HepG2 (cell line): ENCODE measurements around the gene RILP. TPM values are rescaled to one million over a fixed set of nuclear protein-coding genes. Genes with fewer than 3 reads are reported as not detected.

Experiments
- ATAC-seq: fragments of 200-7000 bp; cut with Tn5 transposase; 3 replicates; pipeline ENCODE4 v1.9.1; 2020; ENCODE audit warnings: mild to moderate bottlenecking, moderate library complexity
- BruUV-seq: library from RNA; stranded (reverse); fragments of 400-500 nt; replicated peaks from 2 replicates; lab custom pipeline; 2021; lab: Mats Ljungman, UMichigan
- CTCF ChIA-PET: fragments of 300-600 bp; formaldehyde crosslinking; extraction: SDS; loops from one replicate; lab custom pipeline; 2021; ENCODE audit warnings: low total read pairs, inconsistent platforms, low intra/inter-chr PET ratio; lab: Yijun Ruan, JAX
- POLR2A ChIA-PET: fragments of 350-600 bp; sonication (Branson Sonifier 250); formaldehyde crosslinking; loops from one replicate; lab custom pipeline; 2020; ENCODE audit warnings: antibody characterized with exemption, inconsistent platforms; lab: Yijun Ruan, JAX
- DNase-seq: peaks from one replicate; pipeline ENCODE4 v3.0.0-alpha.2; 2015; ENCODE audit warnings: low spot score
- FAIRE-seq: peaks from 3 replicates; lab custom pipeline; 2011; peaks lifted over from hg19 to GRCh38; lab: Jason Lieb, UNC
- H2AFZ ChIP-seq: one replicate; pipeline ENCODE4 v1.6.1; 2011; ENCODE audit warnings: low read length, inconsistent platforms
- H3K27ac ChIP-seq: fragments of 300-600 bp; 3 replicates; pipeline ENCODE4 v1.8.0; 2011; ENCODE audit warnings: mixed run types, mild to moderate bottlenecking, mixed read lengths, low read length, inconsistent platforms; ENCODE audit not compliant: insufficient read depth; ENCODE audit errors: extremely low read length
- H3K27me3 ChIP-seq, 2 experiments: fragments of 200-600 bp in 1 of 2; 2 replicates in 1 of 2; 3 replicates in 1 of 2; pipeline versions ENCODE4 v1.6.0 to v1.8.0; 2011; ENCODE audit warnings: low read length in 2 of 2, mild to moderate bottlenecking in 2 of 2, moderate library complexity in 2 of 2, inconsistent platforms in 1 of 2; ENCODE audit not compliant: insufficient read depth in 2 of 2, control insufficient read depth in 1 of 2
- H3K36me3 ChIP-seq, 2 experiments: fragments of 200-600 bp in 1 of 2; replicated peaks in 1 of 2; 2 replicates in 1 of 2; 3 replicates in 1 of 2; pipeline versions ENCODE4 v1.5.1 to v1.8.0; 2011; ENCODE audit warnings: low read length in 2 of 2, inconsistent platforms in 1 of 2; ENCODE audit not compliant: insufficient read depth in 2 of 2, control insufficient read depth in 1 of 2
- H3K4me1 ChIP-seq: 2 replicates; pipeline ENCODE4 v1.5.1; 2012; ENCODE audit warnings: low read length, inconsistent platforms; ENCODE audit not compliant: insufficient read depth
- H3K4me2 ChIP-seq: 2 replicates; pipeline ENCODE4 v1.6.0; 2011; ENCODE audit warnings: low read depth, low read length, inconsistent platforms
- H3K4me3 ChIP-seq, 3 experiments: fragments of 200-600 bp in 1 of 3; sonication (generic), shearing (Covaris generic) in 1 of 3; replicated peaks in 1 of 3; 2 replicates each; pipeline ENCODE4 v1.5.1; 2011 to 2016; ENCODE audit warnings: low read length in 3 of 3, inconsistent platforms in 2 of 3, low read depth in 2 of 3, mild to moderate bottlenecking in 2 of 3, control low read depth in 1 of 3, mixed read lengths in 1 of 3; ENCODE audit not compliant: insufficient read depth in 1 of 3
- H3K79me2 ChIP-seq: one replicate; pipeline ENCODE4 v1.6.1; 2011; ENCODE audit warnings: low read length, inconsistent platforms; ENCODE audit not compliant: insufficient read depth
- H3K9ac ChIP-seq: 2 replicates; pipeline ENCODE4 v1.6.0; 2011; ENCODE audit warnings: mild to moderate bottlenecking, low read depth, low read length, inconsistent platforms; ENCODE audit not compliant: insufficient read depth
- H3K9me3 ChIP-seq: 2 replicates; pipeline ENCODE4 v1.5.1; 2012; ENCODE audit warnings: mild to moderate bottlenecking, low read length
- H4K20me1 ChIP-seq: 2 replicates; pipeline ENCODE4 v1.6.0; 2011; ENCODE audit warnings: inconsistent platforms, mild to moderate bottlenecking, low read length, moderate library complexity; ENCODE audit not compliant: insufficient read depth
- ZNF652 ChIP-seq: IDR thresholded peaks from 2 replicates; pipeline ENCODE4 v1.6.1; 2016; ENCODE audit warnings: low read depth, borderline replicate concordance
- WGBS: methylation state at CpG from one replicate; pipeline ENCODE4 v1.1.6; 2017; ENCODE audit warnings: low lambda C conversion rate; 5-methylcytosine and 5-hydroxymethylcytosine counted together
- in situ Hi-C: cut with HindIII; loops from 2 replicates; pipeline ENCODE4 v1.10.0; 2017; ENCODE audit warnings: low pct_unique_long_range_greater_than_20kb; ENCODE audit not compliant: extremely low pct_ligation_motif_present
- intact Hi-C: fragments of 100-400 bp; cut with micrococcal nuclease; formaldehyde crosslinking; loops from one replicate; pipeline ENCODE4 v1.10.0; 2022; ENCODE audit not compliant: unreplicated experiment
- polyA plus RNA-seq, 8 experiments: library from polyadenylated mRNA; depleted of rRNA in 3 of 8; stranded (reverse) in 7 of 8; unstranded in 1 of 8; fragments of >200 nt; fragmentation: Illumina TruSeq in 4 of 8; extraction: Trizol in 4 of 8; gene quantifications; 2 replicates each; pipeline versions ENCODE4 v1.2.1 to v1.2.3, GENCODE V29; 2011 to 2016; ENCODE audit warnings: low read depth in 4 of 8, missing spikeins in 1 of 8, mixed read lengths in 1 of 8; ENCODE audit not compliant: insufficient read depth in 1 of 8
- total RNA-seq, 5 experiments: library from RNA; depleted of rRNA; stranded (reverse); fragments of >200 nt; fragmentation: Illumina TruSeq; extraction: Trizol; gene quantifications; 2 replicates each; pipeline ENCODE4 v1.2.3, GENCODE V29; 2016; ENCODE audit warnings: low read depth in 1 of 5
- TF ChIP-seq, protein P1 (sequence below): sonication (generic); formaldehyde crosslinking; IDR thresholded peaks from 2 replicates; pipeline ENCODE4 v1.5.0; 2020; ENCODE audit warnings: mild to moderate bottlenecking, missing genetic modification reagents, moderate library complexity
- TF ChIP-seq, protein P2 (sequence below): sonication (generic); formaldehyde crosslinking; IDR thresholded peaks from 2 replicates; pipeline ENCODE4 v1.4.0; 2020; ENCODE audit warnings: missing genetic modification reagents

RILP gene
- total and polyA plus RNA-seq, 2 of the 13 experiments (the other 11 are each of a cell fraction or from before 2014, with no cell fraction given): 6.6 to 8.1 TPM

DNA sequence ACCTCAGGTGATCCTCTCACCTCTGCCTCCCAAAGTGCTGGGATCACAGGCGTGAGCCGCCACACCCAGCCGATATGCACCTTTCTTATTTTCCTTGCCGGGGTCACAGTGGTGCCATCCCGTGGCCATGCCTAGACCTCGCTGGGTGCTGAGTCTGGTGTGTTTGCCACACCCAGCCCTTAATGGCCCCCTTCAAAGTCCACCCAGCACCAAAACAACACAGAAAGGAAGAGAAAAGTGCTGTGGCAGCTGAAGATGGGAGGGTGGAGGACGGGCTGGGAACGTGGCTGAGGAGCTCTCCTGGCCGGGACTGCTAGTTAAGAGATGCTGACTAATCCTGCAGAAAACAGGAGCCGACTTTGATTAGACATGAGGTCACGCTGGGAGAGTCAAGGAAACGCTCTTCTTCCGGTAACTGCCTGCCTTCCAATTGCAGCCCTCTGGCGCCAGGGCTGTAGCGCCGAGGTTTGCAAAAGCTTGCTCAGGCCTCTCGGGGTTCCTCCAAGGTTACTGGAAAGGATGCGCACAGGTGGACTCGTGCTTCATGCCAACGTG, 32.0 kb downstream of the RILP start:
- Histone ChIP-seq H3K27ac (no peak overlapping the region), H3K27me3 (no peaks in the 10 kb centered on the region), H3K4me3 (no peak overlapping the region), H3K79me2 (no peaks in the 10 kb centered on the region), H2AFZ (no peak overlapping the region), H4K20me1 (no peaks in the 10 kb centered on the region), H3K36me3 (peaks cover 0 to 1% of the 10 kb centered on the region in 2 experiments; a peak in 2 of 5 replicates), H3K4me1 (peaks cover 46% of the 10 kb centered on the region), H3K9me3 (no peaks in the 10 kb centered on the region), H3K4me2 (no peak overlapping the region), H3K9ac (no peak overlapping the region)
- POLR2A ChIA-PET: no interaction called here
- intact Hi-C loops (no loop called here), in situ Hi-C loops (no loop called here)
- FAIRE-seq (no peak), ATAC-seq (no peak), DNase-seq (no peak)
- WGBS: 91% methylated on average over 20 of the region's 20 CpGs
- BruUV-seq: no TSS peak
- CTCF ChIA-PET: no interaction called here
- TF ChIP-seq ZNF652 (CRISPR knock-in tag): no peak
- TF ChIP-seq, protein P1, sequence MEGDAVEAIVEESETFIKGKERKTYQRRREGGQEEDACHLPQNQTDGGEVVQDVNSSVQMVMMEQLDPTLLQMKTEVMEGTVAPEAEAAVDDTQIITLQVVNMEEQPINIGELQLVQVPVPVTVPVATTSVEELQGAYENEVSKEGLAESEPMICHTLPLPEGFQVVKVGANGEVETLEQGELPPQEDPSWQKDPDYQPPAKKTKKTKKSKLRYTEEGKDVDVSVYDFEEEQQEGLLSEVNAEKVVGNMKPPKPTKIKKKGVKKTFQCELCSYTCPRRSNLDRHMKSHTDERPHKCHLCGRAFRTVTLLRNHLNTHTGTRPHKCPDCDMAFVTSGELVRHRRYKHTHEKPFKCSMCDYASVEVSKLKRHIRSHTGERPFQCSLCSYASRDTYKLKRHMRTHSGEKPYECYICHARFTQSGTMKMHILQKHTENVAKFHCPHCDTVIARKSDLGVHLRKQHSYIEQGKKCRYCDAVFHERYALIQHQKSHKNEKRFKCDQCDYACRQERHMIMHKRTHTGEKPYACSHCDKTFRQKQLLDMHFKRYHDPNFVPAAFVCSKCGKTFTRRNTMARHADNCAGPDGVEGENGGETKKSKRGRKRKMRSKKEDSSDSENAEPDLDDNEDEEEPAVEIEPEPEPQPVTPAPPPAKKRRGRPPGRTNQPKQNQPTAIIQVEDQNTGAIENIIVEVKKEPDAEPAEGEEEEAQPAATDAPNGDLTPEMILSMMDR: 0 out of 2 replicates have a peak, but pooled peaks have one; percentile 11
- TF ChIP-seq, protein P2, sequence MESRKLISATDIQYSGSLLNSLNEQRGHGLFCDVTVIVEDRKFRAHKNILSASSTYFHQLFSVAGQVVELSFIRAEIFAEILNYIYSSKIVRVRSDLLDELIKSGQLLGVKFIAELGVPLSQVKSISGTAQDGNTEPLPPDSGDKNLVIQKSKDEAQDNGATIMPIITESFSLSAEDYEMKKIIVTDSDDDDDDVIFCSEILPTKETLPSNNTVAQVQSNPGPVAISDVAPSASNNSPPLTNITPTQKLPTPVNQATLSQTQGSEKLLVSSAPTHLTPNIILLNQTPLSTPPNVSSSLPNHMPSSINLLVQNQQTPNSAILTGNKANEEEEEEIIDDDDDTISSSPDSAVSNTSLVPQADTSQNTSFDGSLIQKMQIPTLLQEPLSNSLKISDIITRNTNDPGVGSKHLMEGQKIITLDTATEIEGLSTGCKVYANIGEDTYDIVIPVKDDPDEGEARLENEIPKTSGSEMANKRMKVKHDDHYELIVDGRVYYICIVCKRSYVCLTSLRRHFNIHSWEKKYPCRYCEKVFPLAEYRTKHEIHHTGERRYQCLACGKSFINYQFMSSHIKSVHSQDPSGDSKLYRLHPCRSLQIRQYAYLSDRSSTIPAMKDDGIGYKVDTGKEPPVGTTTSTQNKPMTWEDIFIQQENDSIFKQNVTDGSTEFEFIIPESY (CRISPR knock-in tag): peak; percentile 52; the same call in 1 of the 2 replicates
